Activated B cell treated with CpG ODN at 0.5 μM for 24 hours (primary cell): Measurements from ENCODE around the gene PHF10. TPM values are rescaled to one million over a fixed set of nuclear protein-coding genes. Genes with fewer than 3 reads are reported as not detected.
A peak's percentile ranks its signal among the peaks of the same experiment; 100 is the strongest.

Experiments
- ATAC-seq: fragments of 200-7000 bp; cut with Tn5 transposase; one replicate; pipeline ENCODE4 v1.10.0; 2021; ENCODE audit warnings: low read depth, mild to moderate bottlenecking, moderate library complexity
- CTCF ChIA-PET: fragments of 350-600 bp; sonication (Branson Sonifier 250); formaldehyde crosslinking; loops from one replicate; lab custom pipeline; 2021; ENCODE audit warnings: antibody characterized with exemption; lab: Charles Lee
- POLR2A ChIA-PET: fragments of 350-600 bp; sonication (Branson Sonifier 250); formaldehyde crosslinking; loops from one replicate; lab custom pipeline; 2021; ENCODE audit warnings: antibody characterized with exemption; lab: Charles Lee
- DNase-seq: peaks from one replicate; pipeline ENCODE4 v3.0.0; 2022
- H3K27ac Mint-ChIP-seq: one replicate; pipeline ENCODE4 v1.8.0; 2020; ENCODE audit warnings: mixed read lengths
- H3K27me3 Mint-ChIP-seq: one replicate; pipeline ENCODE4 v1.8.0; 2021; ENCODE audit warnings: mixed read lengths
- H3K36me3 Mint-ChIP-seq: one replicate; pipeline ENCODE4 v1.8.0; 2021; ENCODE audit warnings: low read depth, mixed read lengths
- H3K4me1 Mint-ChIP-seq: one replicate; pipeline ENCODE4 v1.8.0; 2021; ENCODE audit warnings: mixed read lengths
- H3K4me3 Mint-ChIP-seq: one replicate; pipeline ENCODE4 v1.8.0; 2020; ENCODE audit warnings: mild to moderate bottlenecking, mixed read lengths
- H3K9me3 Mint-ChIP-seq: one replicate; pipeline ENCODE4 v1.8.0; 2020; ENCODE audit warnings: mixed read lengths
- CTCF ChIP-seq: fragments of 200-600 bp; IDR thresholded peaks from one replicate; pipeline ENCODE4 v1.8.0; 2022; ENCODE audit warnings: antibody characterized with exemption, mild to moderate bottlenecking
- intact Hi-C: fragments of 100-400 bp; cut with micrococcal nuclease; formaldehyde crosslinking; loops from one replicate; pipeline ENCODE4 v1.15.1; 2024
- total RNA-seq: library from RNA; stranded (reverse); gene quantifications from 2 replicates; pipeline ENCODE4 v1.2.3, GENCODE V29; 2022

The PHF10 gene
- total RNA-seq, 1 donor from 2014 or later = 36.6 TPM

- intact Hi-C loops = no loop called here
- peaks cover 9% of the 10 kb centered on the region for H3K4me1 Mint-ChIP-seq
- DNase-seq (no peak), ATAC-seq (no peak)
- no peak overlapping the region for H3K4me3 Mint-ChIP-seq
- no peak overlapping the region for H3K27ac Mint-ChIP-seq
- TF ChIP-seq CTCF = no peak
- ChIA-PET POLR2A (no interaction called here), CTCF (no interaction called here)
- peaks cover 2% of the 10 kb centered on the region for H3K36me3 Mint-ChIP-seq
- H3K9me3 Mint-ChIP-seq = no peaks in the 10 kb centered on the region
- H3K27me3 Mint-ChIP-seq = no peaks in the 10 kb centered on the region
These were observed 5.7 kb upstream of the PHF10 start for GRCh38 chr6:169729961-169730360.

DNA sequence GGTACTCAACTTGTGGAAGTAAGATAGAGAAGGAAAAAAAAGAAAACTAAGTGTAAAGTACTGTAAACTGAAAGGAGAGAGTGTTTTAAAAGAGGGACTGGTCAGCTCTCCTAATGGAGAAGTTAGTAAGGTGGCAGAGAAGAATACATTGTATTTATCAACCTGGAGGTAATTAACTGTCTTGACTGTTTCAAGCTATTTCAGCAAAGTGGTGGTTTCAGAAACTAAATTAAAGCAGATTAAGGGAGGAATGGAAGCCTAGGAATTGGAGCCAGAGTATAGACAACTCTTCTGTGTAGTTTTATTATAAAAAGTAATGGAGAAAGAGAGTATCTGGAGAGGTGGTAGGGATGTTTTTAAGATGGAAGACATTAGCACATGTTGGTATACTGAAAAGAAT, 2.7 kb upstream of the PHF10 start:
- H3K9me3 Mint-ChIP-seq = no peaks in the 10 kb centered on the region
- peaks cover 2% of the 10 kb centered on the region for H3K36me3 Mint-ChIP-seq
- H3K27me3 Mint-ChIP-seq = no peaks in the 10 kb centered on the region
- intact Hi-C loops = no loop called here
- no peak overlapping the region for H3K4me3 Mint-ChIP-seq
- no peak for ATAC-seq
- ChIA-PET CTCF (no interaction called here), POLR2A (interaction anchor here (1.6 to 5.9 kb wide), 2 partner anchors 24 to 26 kb away, joined by 6 to 55 read pairs; partner anchors contain the start of genes C6orf120, DYNLT2, ERMARD and WDR27)
- TF ChIP-seq CTCF = no peak
- H3K27ac Mint-ChIP-seq = no peak overlapping the region
- H3K4me1 Mint-ChIP-seq = peaks cover 20% of the 10 kb centered on the region
- DNase-seq = no peak

DNA sequence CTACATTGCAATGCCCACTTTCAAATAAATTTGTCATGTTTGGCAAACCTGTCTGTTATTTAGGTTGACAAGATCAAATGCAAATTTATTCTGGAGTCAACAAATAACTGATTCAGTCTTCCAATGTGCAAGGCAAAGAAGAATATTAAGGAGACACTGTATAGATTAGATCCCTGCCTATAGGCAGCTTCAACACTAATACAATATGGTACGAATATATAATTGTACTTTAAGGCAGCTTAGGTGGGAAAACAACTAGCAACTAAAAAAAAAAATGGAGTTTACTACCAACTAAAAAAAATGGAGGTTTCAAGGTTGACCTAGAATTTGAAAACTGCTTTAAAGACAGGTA, 1.7 kb upstream of the PHF10 start:
- DNase-seq (no peak), ATAC-seq (no peak)
- peak overlapping the region; percentile 64 for H3K27ac Mint-ChIP-seq
- no peaks in the 10 kb centered on the region for H3K27me3 Mint-ChIP-seq
- CTCF ChIA-PET = no interaction called here
- no peak for TF ChIP-seq CTCF
- intact Hi-C loops = no loop called here
- peaks cover 26% of the 10 kb centered on the region for H3K4me1 Mint-ChIP-seq
- no peaks in the 10 kb centered on the region for H3K9me3 Mint-ChIP-seq
- peaks cover 2% of the 10 kb centered on the region for H3K36me3 Mint-ChIP-seq
- peak overlapping the region; percentile 86 for H3K4me3 Mint-ChIP-seq
- POLR2A ChIA-PET = interaction anchor here (1.1 to 5.9 kb wide), 3 partner anchors 24 to 828 kb away, joined by 4 to 64 read pairs (median 55); partner anchors contain the start of genes C6orf120, DYNLT2, ERMARD and TBP

DNA sequence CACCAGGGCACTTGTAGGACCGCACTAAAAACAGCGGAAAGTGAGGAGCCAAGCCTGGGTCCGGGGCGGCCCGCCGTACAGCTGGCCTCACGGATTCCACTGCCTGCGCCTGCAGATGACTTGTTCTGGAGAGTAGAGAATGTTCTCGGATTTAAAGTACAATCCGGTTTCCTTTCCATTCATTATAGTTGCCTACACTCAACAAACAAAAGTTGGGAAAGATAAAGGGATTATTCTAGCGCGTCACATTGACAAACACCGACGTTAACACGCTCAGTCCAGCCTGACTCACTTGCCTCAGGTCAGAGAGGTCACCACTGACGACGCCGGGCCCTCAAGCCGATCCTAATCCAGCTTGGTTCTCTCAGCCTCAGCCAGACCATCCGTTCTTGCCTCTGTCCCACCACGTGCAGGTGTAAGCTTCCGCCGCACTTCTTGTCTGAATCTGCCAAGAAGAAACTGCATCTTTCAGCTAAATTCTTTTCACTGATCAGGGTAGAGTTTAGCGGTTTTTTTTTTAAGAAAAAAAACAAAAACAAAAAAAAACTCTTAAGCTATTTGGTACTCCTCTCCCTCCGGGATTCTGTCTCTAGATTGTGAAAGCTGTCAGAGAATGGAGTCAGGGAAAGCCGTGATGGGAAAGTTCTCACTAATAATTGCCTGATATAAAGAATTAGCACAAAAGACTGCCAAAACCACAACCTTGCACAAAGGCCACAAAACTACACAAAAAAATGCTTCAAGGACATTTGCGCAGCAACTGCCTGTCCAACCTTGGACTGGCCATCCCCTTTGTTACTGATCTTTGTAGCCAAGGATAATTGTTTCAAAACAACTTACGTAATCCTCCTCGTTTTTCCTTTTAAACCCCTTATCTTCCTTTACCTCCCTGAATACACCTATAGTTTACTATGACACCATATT, 1.1 kb upstream of the PHF10 start:
- H3K4me1 Mint-ChIP-seq = peaks cover 27% of the 10 kb centered on the region
- no peak for TF ChIP-seq CTCF
- ATAC-seq (no peak), DNase-seq (no peak)
- H3K27ac Mint-ChIP-seq = peak overlapping the region; percentile 86
- ChIA-PET CTCF (interaction anchor here (1.4 kb wide), 1 partner anchor 15 kb away, joined by 3 read pairs; no protein-coding TSS in a partner anchor), POLR2A (interaction anchor here (0.6 to 5.9 kb wide), 5 partner anchors 16 to 829 kb away, joined by 4 to 64 read pairs (median 7); partner anchors contain the start of genes C6orf120, DLL1, DYNLT2 and ERMARD)
- no peaks in the 10 kb centered on the region for H3K27me3 Mint-ChIP-seq
- intact Hi-C loops = no loop called here
- H3K4me3 Mint-ChIP-seq = peak overlapping the region; percentile 86
- peaks cover 3% of the 10 kb centered on the region for H3K36me3 Mint-ChIP-seq
- no peaks in the 10 kb centered on the region for H3K9me3 Mint-ChIP-seq

GRCh38 chr6:169723991-169724493, 258 bp downstream of the PHF10 start:
- Mint-ChIP-seq H3K27me3 (no peaks in the 10 kb centered on the region), H3K27ac (no peak overlapping the region), H3K4me3 (peak overlapping the region; percentile 81), H3K9me3 (no peaks in the 10 kb centered on the region), H3K36me3 (peaks cover 9% of the 10 kb centered on the region), H3K4me1 (peaks cover 30% of the 10 kb centered on the region)
- intact Hi-C loops = loop anchor here (1.0 to 5.0 kb wide), 5 partner anchors 22 to 830 kb away; partner anchors contain the start of genes C6orf120, DLL1, DYNLT2 and ERMARD
- TF ChIP-seq CTCF = no peak
- peak; percentile 48 for ATAC-seq
- peak; percentile 68 for DNase-seq
- CTCF ChIA-PET = interaction anchor here (1.1 kb wide), 1 partner anchor 17 kb away, joined by 3 read pairs; no protein-coding TSS in a partner anchor
- POLR2A ChIA-PET = interaction anchor here (1.0 to 5.9 kb wide), 4 partner anchors 11 to 27 kb away, joined by 3 to 64 read pairs (median 30); partner anchors contain the start of genes C6orf120, DYNLT2, ERMARD and WDR27
